Measurements from ENCODE around the gene ZNF69.

DNA sequence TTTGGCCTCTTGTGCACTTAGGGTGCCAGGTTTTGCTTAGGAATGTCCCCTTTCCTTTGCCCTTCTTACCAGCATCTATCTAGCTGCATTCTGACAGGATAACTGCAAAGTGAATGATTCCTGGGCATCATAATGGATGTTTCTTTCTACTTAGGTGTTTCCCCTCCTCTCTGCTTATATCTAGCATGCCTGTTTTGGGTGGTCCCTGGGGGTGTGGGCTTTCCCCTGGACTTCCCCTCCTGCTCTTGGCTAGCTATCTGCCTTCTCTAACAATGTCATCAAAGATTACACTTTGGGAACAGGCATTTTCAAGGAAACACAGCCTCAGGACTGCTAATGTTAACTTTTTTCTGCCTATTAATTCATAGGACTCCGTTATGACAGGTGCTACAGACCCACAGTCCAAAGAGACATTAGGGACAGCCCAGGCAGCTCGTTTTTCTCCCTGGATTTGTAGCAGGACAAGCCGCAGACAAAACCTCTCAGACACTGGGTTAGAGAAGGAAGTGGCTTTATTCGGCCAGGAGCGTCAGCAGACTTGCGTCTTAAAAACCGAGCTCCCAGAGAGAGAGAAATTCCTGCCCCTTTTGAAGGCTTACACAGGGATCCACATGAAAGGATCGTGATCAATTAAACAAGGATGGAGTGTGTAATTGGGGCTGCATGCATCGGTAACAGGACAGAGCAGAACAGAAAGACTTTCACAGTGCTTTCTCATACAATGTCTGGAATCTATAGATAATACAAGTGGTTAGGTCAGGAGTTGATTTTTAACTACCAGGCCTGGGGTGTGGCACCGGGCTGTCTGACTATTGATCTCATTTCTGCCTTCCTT lies 54.6 kb downstream of the ZNF69 start:
- TF ChIP-seq ZNF274 (IDR thresholded peaks at IDR 0.05; ENCODE audit: low read depth, low read length), result no peak
- no peak for TF ChIP-seq SUZ12 (IDR thresholded peaks at IDR 0.05; ENCODE audit: extremely low read depth, insufficient read depth, insufficient read length)
- TF ChIP-seq YY1 (IDR thresholded peaks at IDR 0.05; ENCODE audit: insufficient read depth, insufficient read length), result no peak
